GM12878 (cell line): Measurements from ENCODE around the gene ECT2L. TPM values are rescaled to one million over a fixed set of nuclear protein-coding genes. Genes with fewer than 3 reads are reported as not detected.
A peak's percentile ranks its signal among the peaks of the same experiment; 100 is the strongest.

Experiments used
- ATAC-seq: fragments of 200-7000 bp; cut with Tn5 transposase; 3 replicates; pipeline ENCODE4 v1.9.1; 2020; ENCODE audit warnings: mild to moderate bottlenecking, moderate library complexity
- BruUV-seq: library from RNA; stranded (reverse); fragments of 400-500 nt; replicated peaks from 2 replicates; lab custom pipeline; 2021; lab: Mats Ljungman, UMichigan
- CTCF ChIA-PET: fragments of 300-600 bp; sonication (Branson Sonifier 250); formaldehyde crosslinking; extraction: SDS; loops from one replicate; lab custom pipeline; 2021; ENCODE audit warnings: inconsistent platforms; lab: Yijun Ruan, JAX
- POLR2A ChIA-PET: fragments of 350-600 bp; formaldehyde crosslinking; extraction: SDS; loops from one replicate; lab custom pipeline; 2021; ENCODE audit warnings: inconsistent platforms; lab: Charles Lee
- RAD21 ChIA-PET: fragments of 300-600 bp; sonication (Branson Sonifier 250); formaldehyde crosslinking; loops from one replicate; lab custom pipeline; 2023; ENCODE audit warnings: antibody characterized with exemption; ENCODE audit not compliant: unreplicated experiment; lab: Charles Lee
- SMC1A ChIA-PET: fragments of 300-600 bp; sonication (Branson Sonifier 250); formaldehyde crosslinking; loops from one replicate; lab custom pipeline; 2023; ENCODE audit not compliant: unreplicated experiment, uncharacterized antibody; lab: Charles Lee
- DNase-seq: peaks from one replicate; pipeline ENCODE4 v3.0.0-alpha.2; 2011; ENCODE audit warnings: low read depth, low spot score
- FAIRE-seq: peaks from 3 replicates; lab custom pipeline; 2011; peaks lifted over from hg19 to GRCh38; lab: Jason Lieb, UNC
- H2AFZ ChIP-seq: 2 replicates; pipeline ENCODE4 v1.6.0; 2011; ENCODE audit warnings: low read depth, low read length, control low read depth; ENCODE audit not compliant: control insufficient read depth
- H3K27ac ChIP-seq: 2 replicates; pipeline ENCODE4 v1.5.1; 2011; ENCODE audit warnings: control low read depth; ENCODE audit not compliant: control insufficient read depth, insufficient read depth
- H3K27me3 ChIP-seq, 2 experiments: replicated peaks in 1 of 2; 2 replicates each; pipeline versions ENCODE4 v1.6.0 to v1.6.1; 2011; ENCODE audit warnings: low read length in 1 of 2; ENCODE audit not compliant: control insufficient read depth in 2 of 2, insufficient read depth in 2 of 2
- H3K36me3 ChIP-seq, 2 experiments: 2 replicates each; pipeline ENCODE4 v1.5.1; 2011; ENCODE audit warnings: low read length in 1 of 2; ENCODE audit not compliant: control insufficient read depth in 2 of 2, insufficient read depth in 2 of 2
- H3K4me1 ChIP-seq: 2 replicates; pipeline ENCODE4 v1.6.1; 2011; ENCODE audit warnings: mild to moderate bottlenecking, low read length, moderate library complexity, mixed read lengths; ENCODE audit not compliant: control insufficient read depth, insufficient read depth
- H3K4me2 ChIP-seq: 2 replicates; pipeline ENCODE4 v1.6.0; 2011; ENCODE audit warnings: control low read depth; ENCODE audit not compliant: control insufficient read depth, insufficient read depth
- H3K4me3 ChIP-seq: fragments of 200-600 bp; sonication (generic); 2 replicates; pipeline ENCODE4 v1.5.1; 2016
- H3K79me2 ChIP-seq: 2 replicates; pipeline ENCODE4 v1.6.0; 2011; ENCODE audit warnings: low read length; ENCODE audit not compliant: control insufficient read depth, insufficient read depth
- H3K9ac ChIP-seq: 2 replicates; pipeline ENCODE4 v1.8.0; 2011; ENCODE audit warnings: low read length, control low read depth, mixed read lengths; ENCODE audit not compliant: control insufficient read depth, insufficient read depth
- H3K9me3 ChIP-seq: replicated peaks from 3 replicates; pipeline ENCODE4 v1.5.1; 2011; ENCODE audit warnings: mild to moderate bottlenecking, low read length; ENCODE audit not compliant: control insufficient read depth, insufficient read depth
- H4K20me1 ChIP-seq: 2 replicates; pipeline ENCODE4 v1.6.0; 2011; ENCODE audit not compliant: control insufficient read depth, insufficient read depth
- EED ChIP-seq: sonication (generic); IDR thresholded peaks from 2 replicates; pipeline ENCODE4 v1.6.1; 2016; ENCODE audit warnings: antibody characterized with exemption, low read depth
- GATAD2B ChIP-seq: fragments of 450-650 bp; conservative IDR thresholded peaks from 2 replicates; pipeline ENCODE4 v1.6.1; 2017; ENCODE audit warnings: low read depth, mild to moderate bottlenecking, moderate library complexity
- JUNB ChIP-seq: IDR thresholded peaks from 2 replicates; pipeline ENCODE4 v1.6.1; 2016; ENCODE audit warnings: antibody characterized with exemption, mild to moderate bottlenecking
- MTA2 ChIP-seq: fragments of 450-650 bp; IDR thresholded peaks from 2 replicates; pipeline ENCODE4 v1.6.1; 2016; ENCODE audit warnings: low read depth, mild to moderate bottlenecking, moderate library complexity
- NFIC ChIP-seq: IDR thresholded peaks from 2 replicates; pipeline ENCODE4 v1.6.1; 2012; ENCODE audit warnings: low read depth, mild to moderate bottlenecking, inconsistent platforms, low read length, moderate library complexity
- ZBTB4 ChIP-seq: fragments of 450-650 bp; formaldehyde crosslinking; IDR thresholded peaks from 2 replicates; pipeline ENCODE4 v1.4.0; 2022; ENCODE audit warnings: mild to moderate bottlenecking, moderate library complexity
- WGBS: methylation state at CpG from one replicate; pipeline ENCODE4 v1.1.6; 2016; ENCODE audit warnings: low lambda C conversion rate; ENCODE audit not compliant: insufficient replicate concordance, insufficient coverage; ENCODE audit errors: missing lambda C conversion rate; 5-methylcytosine and 5-hydroxymethylcytosine counted together
- in situ Hi-C: fragments of 300-500 bp; cut with MboI; formaldehyde crosslinking; loops from 9 replicates; pipeline ENCODE4 v1.14.3; 2018; ENCODE audit warnings: mixed read lengths
- intact Hi-C: fragments of 100-400 bp; cut with micrococcal nuclease; formaldehyde crosslinking; loops from one replicate; pipeline ENCODE4 v1.14.2; 2022; ENCODE audit not compliant: unreplicated experiment
- polyA plus RNA-seq, 11 experiments: library from polyadenylated mRNA; depleted of rRNA in 4 of 11; unstranded in 6 of 11; stranded (reverse) in 5 of 11; fragments of >200 nt; fragmentation: Nextera tagmentation in 4 of 11; fragmentation: Illumina TruSeq in 1 of 11; extraction: Ambion mirVana in 4 of 11; extraction: Trizol in 1 of 11; gene quantifications; 1 replicate in 1 of 11; 2 replicates in 10 of 11; pipeline versions ENCODE4 v1.2.1 to v1.2.3, GENCODE V29; 2011 to 2016; ENCODE audit warnings: inconsistent platforms in 2 of 11, missing spikeins in 2 of 11, low read depth in 1 of 11
- total RNA-seq, 4 experiments: library from RNA; depleted of rRNA in 3 of 4; stranded (reverse); fragments of >200 nt in 3 of 4; fragmentation: Illumina TruSeq in 1 of 4; extraction: Trizol in 1 of 4; gene quantifications; 2 replicates each; pipeline versions ENCODE4 v1.2.1 to v1.2.3, GENCODE V29; 2013 to 2021

Gene ECT2L
- total and polyA plus RNA-seq, 10 of the 15 experiments (the other 5 are each of a cell fraction or from before 2014, with no cell fraction given) = 0.05 to 0.09 TPM; not detected in 8

- SMC1A ChIA-PET = interaction anchor here (1.1 to 2.2 kb wide), 5 partner anchors 17 to 62 kb away, joined by 4 to 10 read pairs (median 5); no protein-coding TSS in a partner anchor
- Histone ChIP-seq H3K27me3 (no peaks in the 10 kb centered on the region), H3K4me1 (peaks cover 14% of the 10 kb centered on the region), H3K79me2 (no peaks in the 10 kb centered on the region), H3K4me2 (no peak overlapping the region), H4K20me1 (no peaks in the 10 kb centered on the region), H3K36me3 (no peaks in the 10 kb centered on the region), H3K27ac (no peak overlapping the region), H3K9ac (no peak overlapping the region), H3K4me3 (no peak overlapping the region), H3K9me3 (no peaks in the 10 kb centered on the region), H2AFZ (no peak overlapping the region)
- DNase-seq = no peak
- CTCF ChIA-PET = interaction anchor here (1.0 to 1.6 kb wide), 4 partner anchors 9 to 48 kb away, joined by 3 to 4 read pairs (median 3); no protein-coding TSS in a partner anchor
- in situ Hi-C loops (no loop called here), intact Hi-C loops (no loop called here)
- RAD21 ChIA-PET = interaction anchor here (0.7 to 1.0 kb wide), 3 partner anchors 17 to 53 kb away, joined by 3 to 5 read pairs (median 4); no protein-coding TSS in a partner anchor
- POLR2A ChIA-PET = interaction anchor here (0.9 kb wide), 1 partner anchor 29 kb away, joined by 3 read pairs; no protein-coding TSS in a partner anchor
- no peak for FAIRE-seq
- no TSS peak for BruUV-seq
- ATAC-seq = no peak
- TF ChIP-seq GATAD2B = no peak
- peak; percentile 21; the same call in 1 of the 2 replicates for TF ChIP-seq MTA2
- 59% methylated on average over 6 of the region's 6 CpGs for WGBS
Measured at GRCh38 chr6:138865480-138866109, 69.7 kb downstream of the ECT2L start.

GRCh38 chr6:138868181-138868580 is 72.3 kb downstream of the ECT2L start:
- Histone ChIP-seq H3K9ac (no peak overlapping the region), H4K20me1 (no peaks in the 10 kb centered on the region), H3K27me3 (no peaks in the 10 kb centered on the region), H3K79me2 (no peaks in the 10 kb centered on the region), H3K27ac (no peak overlapping the region; the same call in 1 of the 2 replicates), H3K36me3 (no peaks in the 10 kb centered on the region), H2AFZ (peak overlapping the region; percentile 48; the same call in 1 of the 2 replicates), H3K9me3 (no peaks in the 10 kb centered on the region), H3K4me1 (peaks cover 21% of the 10 kb centered on the region), H3K4me2 (peak overlapping the region; percentile 30; the same call in 1 of the 2 replicates), H3K4me3 (no peak overlapping the region)
- ChIA-PET SMC1A (interaction anchor here (0.8 to 3.1 kb wide), 4 partner anchors 9 to 28 kb away, joined by 3 to 22 read pairs (median 4); no protein-coding TSS in a partner anchor), CTCF (interaction anchor here (0.9 kb wide), 1 partner anchor 52 kb away, joined by 3 read pairs; no protein-coding TSS in a partner anchor), POLR2A (interaction anchor here (0.6 to 0.7 kb wide), 2 partner anchors 28 to 191 kb away, joined by 5 to 8 read pairs; no protein-coding TSS in a partner anchor), RAD21 (interaction anchor here (0.6 to 1.1 kb wide), 3 partner anchors 24 to 119 kb away, joined by 3 read pairs; no protein-coding TSS in a partner anchor)
- ATAC-seq (no peak), FAIRE-seq (no peak), DNase-seq (no peak)
- in situ Hi-C loops (no loop called here), intact Hi-C loops (no loop called here)
- TF ChIP-seq JUNB = 0 out of 2 replicates have a peak, but pooled peaks have one; percentile 27
- TF ChIP-seq NFIC = peak; percentile 45; the same call in 1 of the 2 replicates
- no peak for TF ChIP-seq ZBTB4 (CRISPR knock-in tag)
- TF ChIP-seq EED = no peak
- no TSS peak for BruUV-seq
